ENCODE results near the gene GUSB.

DNA sequence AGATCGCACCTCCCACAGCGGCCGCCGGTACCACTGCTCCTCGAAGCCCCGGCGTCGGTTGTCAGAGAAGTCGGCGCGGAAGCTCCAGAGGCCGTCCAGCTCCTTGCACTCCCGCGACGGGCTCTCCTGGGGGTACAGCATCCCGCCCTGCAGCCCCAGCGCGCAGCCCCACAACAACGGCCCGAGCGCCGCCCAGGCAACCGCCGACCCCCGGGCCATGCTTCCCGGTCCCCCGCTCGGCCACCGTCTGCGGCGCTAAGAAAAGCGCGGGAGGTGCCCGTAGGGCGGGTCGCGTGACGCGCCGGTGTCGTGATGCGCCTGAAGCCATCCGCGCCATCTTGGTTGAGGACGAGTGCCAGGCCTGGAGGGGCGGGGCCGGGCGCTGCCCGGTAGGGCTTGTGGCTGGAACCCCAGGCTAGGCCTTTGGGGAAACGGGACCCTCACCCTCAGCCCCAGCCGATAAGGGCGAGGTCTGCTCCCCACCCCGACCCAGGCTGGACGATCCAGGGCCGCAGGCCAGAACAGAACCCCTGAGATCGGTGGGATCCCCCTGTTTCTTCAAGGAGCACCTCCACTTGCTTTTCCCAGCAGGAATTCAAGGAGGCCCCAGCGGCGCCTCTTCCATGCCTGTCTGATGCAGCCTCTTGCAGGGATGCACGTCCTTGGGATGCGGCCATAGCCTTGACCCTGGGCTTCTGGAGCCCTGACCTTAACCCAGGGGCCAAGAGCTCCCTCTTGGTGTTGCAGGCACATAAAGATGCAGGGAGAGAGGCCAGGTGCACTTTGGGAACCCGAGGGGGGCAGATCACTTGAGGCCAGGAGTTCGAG is at the start of gene GUSB:
- TF ChIP-seq, protein P1, sequence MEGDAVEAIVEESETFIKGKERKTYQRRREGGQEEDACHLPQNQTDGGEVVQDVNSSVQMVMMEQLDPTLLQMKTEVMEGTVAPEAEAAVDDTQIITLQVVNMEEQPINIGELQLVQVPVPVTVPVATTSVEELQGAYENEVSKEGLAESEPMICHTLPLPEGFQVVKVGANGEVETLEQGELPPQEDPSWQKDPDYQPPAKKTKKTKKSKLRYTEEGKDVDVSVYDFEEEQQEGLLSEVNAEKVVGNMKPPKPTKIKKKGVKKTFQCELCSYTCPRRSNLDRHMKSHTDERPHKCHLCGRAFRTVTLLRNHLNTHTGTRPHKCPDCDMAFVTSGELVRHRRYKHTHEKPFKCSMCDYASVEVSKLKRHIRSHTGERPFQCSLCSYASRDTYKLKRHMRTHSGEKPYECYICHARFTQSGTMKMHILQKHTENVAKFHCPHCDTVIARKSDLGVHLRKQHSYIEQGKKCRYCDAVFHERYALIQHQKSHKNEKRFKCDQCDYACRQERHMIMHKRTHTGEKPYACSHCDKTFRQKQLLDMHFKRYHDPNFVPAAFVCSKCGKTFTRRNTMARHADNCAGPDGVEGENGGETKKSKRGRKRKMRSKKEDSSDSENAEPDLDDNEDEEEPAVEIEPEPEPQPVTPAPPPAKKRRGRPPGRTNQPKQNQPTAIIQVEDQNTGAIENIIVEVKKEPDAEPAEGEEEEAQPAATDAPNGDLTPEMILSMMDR (IDR thresholded peaks at IDR 0.05; ENCODE audit: borderline replicate concordance, extremely low read depth, low read length, poor library complexity, severe bottlenecking), result peak; percentile 1
- no peak for TF ChIP-seq EZH2 (IDR thresholded peaks at IDR 0.05; ENCODE audit: borderline replicate concordance, low read depth, low read length, severe bottlenecking)
